Thyroid gland (tissue), 4 donors: ENCODE results near the gene MTSS2. TPM values are rescaled to one million over a fixed set of nuclear protein-coding genes. Genes with fewer than 3 reads are reported as not detected.
A peak's percentile ranks its signal among the peaks of the same experiment; 100 is the strongest.

Experiments
- DNase-seq, 2 donors: peaks; one replicate each; pipeline ENCODE4 v3.0.0-alpha.2; 2019
- H3K27ac ChIP-seq, 3 donors: fragments of 200-600 bp; sonication (generic); 1 replicate in 2 of 3; 2 replicates in 1 of 3; pipeline ENCODE4 v1.5.1; 2016 to 2019; ENCODE audit warnings: mild to moderate bottlenecking in 1 of 3, moderate library complexity in 1 of 3
- H3K27me3 ChIP-seq: fragments of 200-600 bp; sonication (generic); one replicate; pipeline ENCODE4 v1.5.1; 2019
- H3K36me3 ChIP-seq, 2 donors: fragments of 200-600 bp; sonication (generic); one replicate each; pipeline ENCODE4 v1.5.1; 2016 to 2019
- H3K4me1 ChIP-seq, 2 donors: fragments of 200-600 bp; sonication (generic); one replicate each; pipeline ENCODE4 v1.5.1; 2017 to 2019
- H3K4me3 ChIP-seq, 3 donors: fragments of 200-600 bp; sonication (generic); replicated peaks in 1 of 3; 1 replicate in 2 of 3; 2 replicates in 1 of 3; pipeline ENCODE4 v1.5.1; 2016; ENCODE audit warnings: mild to moderate bottlenecking in 1 of 3
- H3K9me3 ChIP-seq: fragments of 200-600 bp; sonication (generic); one replicate; pipeline ENCODE4 v1.5.1; 2017
- POLR2A ChIP-seq, 2 donors: fragments of 450-650 bp; IDR thresholded peaks; one replicate each; pipeline ENCODE4 v1.6.1; 2017; ENCODE audit warnings: antibody characterized with exemption in 2 of 2, mild to moderate bottlenecking in 2 of 2, moderate library complexity in 1 of 2
- WGBS, 2 donors: methylation state at CpG; one replicate each; pipeline ENCODE4 v1.1.5; 2017; 5-methylcytosine and 5-hydroxymethylcytosine counted together
- intact Hi-C: fragments of 100-400 bp; cut with DNase I; formaldehyde crosslinking; loops from one replicate; pipeline ENCODE4 v1.15.1; 2023
- total RNA-seq, 4 donors: library from RNA; depleted of rRNA; stranded (reverse); fragments of >200 nt; gene quantifications; one replicate each; pipeline ENCODE4 v1.2.3, GENCODE V29; 2016
- TF ChIP-seq, protein P1 (sequence below), 6 experiments: fragments of 200-600 bp in 3 of 6; fragments of 450-650 bp in 3 of 6; sonication (generic) in 3 of 6; IDR thresholded peaks; one replicate each; pipeline ENCODE4 v1.5.1; 2016 to 2019; ENCODE audit warnings: antibody characterized with exemption in 6 of 6, mild to moderate bottlenecking in 2 of 6, inconsistent platforms in 1 of 6, moderate library complexity in 1 of 6

MTSS2 gene
- total RNA-seq, 4 donors from 2014 or later: 11.3 to 39.8 (median 26.7) TPM

DNA sequence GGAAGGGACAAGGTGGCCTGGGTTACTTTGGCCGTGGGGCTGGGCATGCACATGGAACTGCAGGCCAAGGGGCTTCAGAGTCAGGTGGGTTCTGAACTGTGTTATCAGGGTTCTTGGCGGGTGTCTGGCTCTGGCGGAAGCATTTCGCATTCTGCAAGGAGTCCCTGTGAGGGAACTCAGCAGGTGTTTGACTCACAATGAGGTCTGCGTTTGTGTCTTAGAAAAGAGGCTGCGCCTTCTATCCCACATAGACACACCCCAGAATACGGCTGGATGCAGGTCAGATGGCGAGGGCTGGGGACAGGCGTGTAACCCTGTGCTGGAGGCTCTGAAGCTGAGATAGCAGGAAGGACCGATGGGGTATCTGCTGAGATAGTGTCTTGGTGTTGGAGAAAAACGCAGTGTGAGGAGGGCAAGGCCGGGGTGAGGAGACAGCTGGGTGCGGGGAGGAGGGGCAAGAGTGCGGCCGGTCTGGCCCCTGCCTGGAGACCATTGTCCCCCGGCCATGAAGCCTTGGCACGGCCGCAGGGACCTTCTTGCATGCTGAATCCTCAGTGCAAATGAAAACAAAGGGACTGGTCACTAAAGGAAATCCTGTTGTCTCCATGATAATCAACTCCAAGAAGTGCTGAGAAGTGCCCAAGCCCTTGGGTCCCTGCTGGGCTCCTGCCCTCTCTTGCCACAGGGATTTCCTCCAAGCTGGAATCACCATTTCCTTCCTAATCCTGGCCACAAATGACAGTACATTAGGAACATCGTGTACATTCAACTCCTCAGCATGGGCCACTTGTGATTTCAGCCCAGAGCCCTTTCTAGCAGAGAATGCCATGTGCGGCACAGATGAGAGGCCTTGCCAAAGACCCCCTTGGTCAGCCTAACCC is 22.8 kb upstream of the MTSS2 start:
- no peaks in the 10 kb centered on the region for H3K27me3 ChIP-seq
- no peaks in the 10 kb centered on the region for H3K9me3 ChIP-seq
- WGBS, 2 donors: 80 to 84% methylated on average over 20 of the region's 20 CpGs
- TF ChIP-seq, protein P1, sequence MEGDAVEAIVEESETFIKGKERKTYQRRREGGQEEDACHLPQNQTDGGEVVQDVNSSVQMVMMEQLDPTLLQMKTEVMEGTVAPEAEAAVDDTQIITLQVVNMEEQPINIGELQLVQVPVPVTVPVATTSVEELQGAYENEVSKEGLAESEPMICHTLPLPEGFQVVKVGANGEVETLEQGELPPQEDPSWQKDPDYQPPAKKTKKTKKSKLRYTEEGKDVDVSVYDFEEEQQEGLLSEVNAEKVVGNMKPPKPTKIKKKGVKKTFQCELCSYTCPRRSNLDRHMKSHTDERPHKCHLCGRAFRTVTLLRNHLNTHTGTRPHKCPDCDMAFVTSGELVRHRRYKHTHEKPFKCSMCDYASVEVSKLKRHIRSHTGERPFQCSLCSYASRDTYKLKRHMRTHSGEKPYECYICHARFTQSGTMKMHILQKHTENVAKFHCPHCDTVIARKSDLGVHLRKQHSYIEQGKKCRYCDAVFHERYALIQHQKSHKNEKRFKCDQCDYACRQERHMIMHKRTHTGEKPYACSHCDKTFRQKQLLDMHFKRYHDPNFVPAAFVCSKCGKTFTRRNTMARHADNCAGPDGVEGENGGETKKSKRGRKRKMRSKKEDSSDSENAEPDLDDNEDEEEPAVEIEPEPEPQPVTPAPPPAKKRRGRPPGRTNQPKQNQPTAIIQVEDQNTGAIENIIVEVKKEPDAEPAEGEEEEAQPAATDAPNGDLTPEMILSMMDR (IDR thresholded peaks at IDR 0.05): no peak
- TF ChIP-seq POLR2A (IDR thresholded peaks at IDR 0.05): no peak
- H3K27ac ChIP-seq: no peak overlapping the region
- peaks cover 1 to 34% of the 10 kb centered on the region in 2 donors for H3K4me1 ChIP-seq
- DNase-seq: no peak
- intact Hi-C loops: no loop called here
- no peak overlapping the region for H3K4me3 ChIP-seq
- no peaks in the 10 kb centered on the region for H3K36me3 ChIP-seq

DNA sequence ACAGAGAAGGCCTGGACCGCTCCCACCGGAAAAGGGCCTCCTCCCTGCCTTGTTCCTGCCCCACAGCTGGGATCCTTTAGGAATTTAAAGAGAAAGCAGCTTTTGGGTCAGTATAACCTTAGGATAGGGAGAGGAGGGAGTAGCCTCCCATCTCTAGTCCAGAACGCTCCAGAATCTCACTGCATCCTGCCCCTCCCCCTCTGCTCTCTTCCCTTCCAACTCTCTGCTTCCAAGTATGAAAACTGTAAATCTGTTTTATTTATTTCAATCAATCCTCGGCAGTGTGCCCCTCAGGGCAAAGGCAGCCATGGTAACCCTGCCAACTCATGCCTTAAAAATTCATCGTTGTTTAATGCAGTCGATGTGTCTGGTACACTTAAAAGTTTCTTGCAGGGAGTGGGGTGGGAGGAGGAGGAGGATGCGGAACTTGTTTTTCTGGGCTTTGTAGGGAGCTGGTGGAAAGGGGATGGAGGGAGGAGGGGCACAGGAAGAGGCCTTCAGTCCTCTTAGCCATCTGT is 21.2 kb upstream of the MTSS2 start:
- 50 to 59% methylated on average over 7 of the region's 7 CpGs for WGBS, 2 donors
- intact Hi-C loops: no loop called here
- TF ChIP-seq POLR2A (IDR thresholded peaks at IDR 0.05): no peak
- TF ChIP-seq, protein P1 (IDR thresholded peaks at IDR 0.05): no peak
- H3K36me3 ChIP-seq: no peaks in the 10 kb centered on the region
- H3K4me1 ChIP-seq: peaks cover 7 to 47% of the 10 kb centered on the region in 2 donors
- no peaks in the 10 kb centered on the region for H3K27me3 ChIP-seq
- H3K27ac ChIP-seq: no peak overlapping the region
- H3K9me3 ChIP-seq: no peaks in the 10 kb centered on the region
- no peak overlapping the region for H3K4me3 ChIP-seq
- DNase-seq: no peak

DNA sequence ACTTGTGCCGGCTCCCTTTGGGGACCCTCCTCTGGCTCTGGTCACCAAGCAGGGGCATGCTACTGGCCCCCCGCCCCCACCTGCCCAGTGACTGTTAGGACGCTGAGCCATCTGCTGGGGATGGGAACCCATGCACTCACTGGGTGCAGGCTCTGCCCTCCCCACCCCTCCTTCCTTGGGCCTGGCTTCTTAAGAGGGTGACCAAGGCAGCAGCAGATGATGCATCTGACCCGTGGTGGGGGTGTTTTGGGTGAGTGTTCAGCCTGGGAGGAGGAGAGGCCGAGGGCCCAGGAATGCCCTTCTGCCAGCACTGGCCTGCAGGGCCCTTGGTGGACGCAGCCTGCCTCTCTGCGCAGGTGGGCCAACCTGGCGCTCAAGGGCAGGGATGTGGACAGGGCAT is 19.2 kb upstream of the MTSS2 start:
- peaks cover 15 to 62% of the 10 kb centered on the region in 2 donors for H3K4me1 ChIP-seq
- no peak for TF ChIP-seq POLR2A (IDR thresholded peaks at IDR 0.05)
- TF ChIP-seq, protein P1 (IDR thresholded peaks at IDR 0.05): no peak
- H3K4me3 ChIP-seq: no peak overlapping the region
- no peaks in the 10 kb centered on the region for H3K36me3 ChIP-seq
- H3K9me3 ChIP-seq: no peaks in the 10 kb centered on the region
- H3K27me3 ChIP-seq: no peaks in the 10 kb centered on the region
- no peak overlapping the region for H3K27ac ChIP-seq
- 94 to 96% methylated on average over 6 to 8 of the region's 8 CpGs for WGBS, 2 donors
- intact Hi-C loops: no loop called here
- DNase-seq: no peak

DNA sequence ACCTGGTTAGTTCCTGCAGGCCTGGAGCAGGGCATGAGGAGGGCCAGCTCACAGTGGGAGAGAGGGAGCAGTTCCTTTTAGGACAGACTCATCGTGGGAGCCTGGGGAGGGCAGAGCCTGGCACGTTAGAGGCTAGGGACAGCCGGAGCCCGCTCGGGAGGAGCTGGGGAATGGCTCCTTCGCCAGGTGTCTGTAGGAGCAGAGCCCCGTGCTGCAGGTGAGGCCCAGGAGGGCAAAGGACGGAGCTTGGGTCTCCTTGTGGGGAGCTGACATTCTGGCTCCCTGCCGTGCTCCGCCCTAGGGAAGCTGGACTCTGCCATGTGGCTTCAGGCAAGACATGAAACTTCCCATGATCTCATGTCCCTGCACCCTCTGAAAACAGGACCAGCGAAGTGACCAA is 18.7 kb upstream of the MTSS2 start:
- intact Hi-C loops: no loop called here
- Histone ChIP-seq H3K4me3 (no peak overlapping the region), H3K27me3 (no peaks in the 10 kb centered on the region), H3K27ac (peak overlapping the region in 1 of 3 donors; percentile 86), H3K36me3 (no peaks in the 10 kb centered on the region), H3K9me3 (no peaks in the 10 kb centered on the region), H3K4me1 (peaks cover 15 to 60% of the 10 kb centered on the region in 2 donors)
- TF ChIP-seq POLR2A (IDR thresholded peaks at IDR 0.05): no peak
- TF ChIP-seq, protein P1 (IDR thresholded peaks at IDR 0.05): no peak
- 86 to 88% methylated on average over 9 to 10 of the region's 11 CpGs for WGBS, 2 donors
- DNase-seq: no peak

DNA sequence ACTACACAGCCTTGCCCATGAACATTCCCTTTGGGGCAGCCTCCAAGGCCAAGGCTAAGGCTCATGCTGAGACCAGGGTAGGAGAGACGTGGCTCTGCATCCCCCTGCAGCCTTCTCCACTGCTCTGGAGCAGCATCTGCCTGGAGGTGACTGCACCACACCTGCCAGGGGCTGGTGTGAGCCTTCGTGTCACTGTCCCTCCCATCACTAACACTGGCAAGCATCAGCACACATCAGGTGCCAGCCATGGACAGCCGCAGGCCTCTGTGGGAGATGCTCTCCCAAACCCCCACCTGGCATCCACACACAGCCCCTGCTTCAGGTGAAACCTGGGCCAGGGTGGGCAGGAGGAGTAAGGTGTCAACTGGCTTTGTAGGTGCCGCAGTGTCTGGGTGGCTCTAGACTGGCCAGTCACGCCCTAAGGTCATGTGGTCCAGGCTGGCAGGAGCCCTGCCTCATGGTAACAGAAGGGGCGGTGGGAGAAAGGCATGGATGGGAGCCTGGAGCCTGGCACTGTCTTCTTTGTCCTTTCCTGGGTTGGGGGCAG is 18.1 kb upstream of the MTSS2 start:
- H3K27ac ChIP-seq: peak overlapping the region in 2 of 3 donors; percentile 79 to 86
- no peak overlapping the region for H3K4me3 ChIP-seq
- intact Hi-C loops: no loop called here
- H3K27me3 ChIP-seq: no peaks in the 10 kb centered on the region
- TF ChIP-seq POLR2A (IDR thresholded peaks at IDR 0.05): no peak
- TF ChIP-seq, protein P1 (IDR thresholded peaks at IDR 0.05): no peak
- H3K36me3 ChIP-seq: no peaks in the 10 kb centered on the region
- DNase-seq: no peak
- WGBS, 2 donors: 80 to 100% methylated on average over 2 to 3 of the region's 6 CpGs
- H3K9me3 ChIP-seq: no peaks in the 10 kb centered on the region
- H3K4me1 ChIP-seq: peaks cover 15 to 60% of the 10 kb centered on the region in 2 donors
